GM18519 (cell line): ENCODE measurements around the gene OSGEP.

Source experiments
- ATAC-seq: cut with Tn5 transposase; IDR thresholded peaks from one replicate; pipeline ENCODE4 v1.9.1; 2021; ENCODE audit warnings: mild to moderate bottlenecking, moderate library complexity; ENCODE audit not compliant: unreplicated experiment, low FRiP score

The OSGEP gene

GRCh38 chr14:20400965-20401593 lies 53.5 kb downstream of the OSGEP start:
- no peak for ATAC-seq

DNA sequence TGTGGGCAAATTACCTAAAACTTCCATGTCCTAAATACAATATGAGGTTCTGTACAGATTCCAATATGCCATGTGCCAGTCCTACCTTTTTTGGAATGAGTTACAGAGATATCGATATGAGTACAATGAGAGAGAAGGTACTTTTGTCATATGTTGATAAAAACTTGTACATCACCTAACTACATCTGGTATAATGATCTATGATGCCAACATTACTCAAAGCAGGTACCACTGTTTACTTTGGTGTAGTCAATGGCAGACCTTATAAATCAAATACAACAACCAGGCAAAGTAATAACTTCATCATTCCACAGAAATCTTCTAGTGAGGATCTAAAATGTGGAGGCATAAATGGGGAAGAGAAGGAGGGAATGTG lies 54.0 kb downstream of the OSGEP start:
- ATAC-seq = no peak

DNA sequence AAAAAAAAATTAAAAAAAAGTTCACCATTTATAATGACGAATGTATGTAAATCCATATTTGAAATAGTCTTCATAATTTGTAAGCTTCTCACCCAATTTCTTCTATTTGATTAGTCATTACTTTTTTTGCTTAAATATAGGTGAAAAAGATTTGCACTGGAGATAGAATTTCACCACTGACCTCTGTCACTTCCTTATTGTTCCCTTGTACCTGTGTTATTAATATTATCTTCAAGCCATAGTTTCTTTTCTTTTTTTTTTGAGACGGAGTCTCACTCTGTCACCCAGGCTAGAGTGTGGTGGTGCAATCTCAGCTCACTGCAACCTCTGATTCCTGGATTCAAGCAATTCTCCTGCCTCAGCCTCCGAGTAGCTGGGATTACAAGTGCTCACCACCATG lies 57.1 kb downstream of the OSGEP start:
- ATAC-seq = no peak
